HG02759 (cell line): ENCODE measurements around the gene CDCA4.

Experiments used
- ATAC-seq: cut with Tn5 transposase; IDR thresholded peaks from one replicate; pipeline ENCODE4 v1.9.1; 2021; ENCODE audit warnings: mild to moderate bottlenecking, moderate library complexity; ENCODE audit not compliant: unreplicated experiment

The CDCA4 gene

DNA sequence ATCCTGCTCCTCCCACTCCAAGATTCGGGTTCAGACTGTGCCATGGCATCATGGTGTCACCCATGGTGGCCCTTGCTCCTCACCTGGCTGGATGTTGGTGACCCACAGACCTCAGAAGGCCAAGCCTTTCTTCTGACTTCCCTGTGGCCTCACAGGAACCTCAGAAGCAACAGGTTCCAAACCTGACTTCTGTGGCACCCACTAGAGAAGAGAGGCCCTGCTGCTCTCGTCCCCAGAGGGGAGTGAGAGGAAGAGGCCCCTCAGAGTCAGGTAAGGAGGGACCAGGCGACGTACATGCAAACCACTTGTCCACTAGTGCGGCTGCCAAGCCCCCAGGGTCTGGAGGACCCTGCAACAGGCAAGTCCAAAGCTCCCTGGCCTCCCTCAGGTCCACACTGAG, 24.9 kb downstream of the CDCA4 start:
- ATAC-seq = no peak

DNA sequence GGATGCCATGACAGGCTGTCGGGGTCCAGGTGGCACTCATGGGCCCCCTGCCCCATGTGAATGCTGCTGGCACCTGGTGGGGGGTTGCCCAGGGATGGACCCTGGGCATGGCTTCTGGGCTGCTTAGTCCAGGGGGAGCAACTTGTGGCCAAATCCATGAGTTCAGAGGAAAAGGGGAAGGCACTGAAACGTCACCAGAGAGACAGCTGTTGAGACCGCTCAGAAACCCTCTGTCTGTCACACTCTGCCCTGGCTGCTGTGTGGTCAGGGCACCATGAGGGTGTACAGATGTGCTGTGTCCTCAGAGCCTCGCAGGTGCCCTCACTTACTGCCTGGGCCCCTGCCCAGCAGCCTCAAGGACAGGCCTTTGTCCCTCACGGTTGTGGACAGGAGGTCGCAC, 25.9 kb downstream of the CDCA4 start:
- ATAC-seq = no peak

DNA sequence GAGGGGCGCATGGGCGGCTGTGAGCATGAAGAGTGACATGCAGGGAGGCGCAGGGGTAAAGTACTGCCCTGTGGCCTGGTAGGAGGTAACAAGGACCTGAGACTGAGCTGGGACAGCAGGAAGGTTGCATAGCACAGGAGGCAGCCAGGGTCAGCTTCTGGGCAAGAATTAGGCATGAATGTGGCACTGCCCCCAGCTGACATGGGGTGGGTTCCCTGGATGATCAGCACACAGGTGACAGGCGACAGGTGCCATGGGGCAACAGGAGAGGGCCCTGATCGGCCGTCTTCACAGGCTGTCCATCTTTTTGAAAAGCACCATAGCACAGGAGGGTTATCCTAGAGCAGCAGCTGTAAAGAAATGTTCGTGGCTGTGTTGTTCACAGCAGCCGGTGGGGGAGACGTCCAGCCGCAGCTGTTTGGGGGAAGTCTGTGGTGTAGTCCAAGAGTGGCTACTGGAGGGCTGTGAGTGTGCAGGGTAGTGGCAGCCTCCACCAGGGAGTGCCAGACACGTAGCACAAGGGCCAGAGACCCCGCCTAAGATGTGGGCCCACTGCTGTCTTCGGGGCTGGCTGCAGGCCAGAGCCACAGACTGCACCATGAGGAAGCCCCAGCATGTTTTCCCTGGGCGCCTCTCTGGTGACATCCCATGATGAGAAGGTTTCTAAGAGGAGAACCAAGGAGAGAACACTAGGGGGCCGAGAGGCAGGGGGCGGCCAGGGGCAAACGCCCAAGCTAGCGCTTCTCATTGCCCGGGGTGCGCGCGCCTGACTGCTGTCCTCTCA, 26.9 kb downstream of the CDCA4 start:
- ATAC-seq = no peak

DNA sequence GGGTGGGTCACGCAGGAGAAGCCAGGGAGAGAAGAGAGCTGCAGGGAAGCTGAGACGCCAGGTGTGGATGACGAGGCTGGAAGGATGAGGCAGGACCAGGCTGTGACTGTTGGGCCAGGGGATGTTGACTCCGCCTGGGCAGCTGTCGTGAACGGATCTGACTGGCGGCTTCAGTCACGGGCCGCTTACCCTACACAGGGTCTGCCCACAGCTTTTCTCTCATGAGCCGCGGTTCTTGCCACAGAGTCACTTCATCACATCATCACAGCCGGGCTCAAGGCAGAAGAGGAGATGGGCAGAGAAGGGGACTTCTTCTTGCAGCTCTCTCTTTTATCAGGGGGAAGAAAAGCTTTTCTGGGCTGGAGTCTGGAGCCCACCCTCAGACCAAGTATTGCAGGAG, 27.6 kb downstream of the CDCA4 start:
- no peak for ATAC-seq

DNA sequence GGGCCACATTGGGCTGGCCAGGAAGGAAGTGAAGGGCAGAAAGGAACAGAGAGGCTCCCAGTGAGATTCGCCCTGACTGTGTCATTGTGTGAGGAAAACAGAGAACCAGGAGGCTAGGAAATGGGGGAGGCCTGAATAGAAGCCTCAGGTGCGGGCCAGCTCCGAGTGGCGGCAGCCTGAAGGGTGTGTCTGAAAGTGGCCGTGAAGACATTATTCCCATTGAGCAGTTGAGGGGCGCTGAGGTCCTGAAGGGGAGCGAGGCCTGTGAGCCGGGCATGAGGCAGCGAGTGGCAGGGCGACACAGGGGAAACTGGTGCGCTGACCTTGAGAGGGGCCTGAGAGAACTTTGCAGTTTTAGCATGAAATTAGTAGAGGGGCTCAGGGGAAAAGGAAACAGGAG, 28.4 kb downstream of the CDCA4 start:
- ATAC-seq = no peak

DNA sequence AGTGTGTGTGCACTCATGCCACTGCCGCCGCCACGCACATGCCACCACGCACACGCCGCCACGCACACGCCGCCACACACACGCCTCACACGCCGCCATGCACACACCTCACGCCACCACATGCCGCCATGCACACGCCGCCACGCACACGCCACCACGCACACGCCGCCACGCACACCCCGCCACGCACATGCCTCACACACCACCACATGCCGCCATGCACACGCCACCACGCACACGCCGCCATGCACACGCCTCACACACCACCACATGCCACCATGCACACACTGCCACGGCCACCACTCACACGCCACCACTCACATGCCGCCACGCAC, 29.0 kb downstream of the CDCA4 start:
- no peak for ATAC-seq

DNA sequence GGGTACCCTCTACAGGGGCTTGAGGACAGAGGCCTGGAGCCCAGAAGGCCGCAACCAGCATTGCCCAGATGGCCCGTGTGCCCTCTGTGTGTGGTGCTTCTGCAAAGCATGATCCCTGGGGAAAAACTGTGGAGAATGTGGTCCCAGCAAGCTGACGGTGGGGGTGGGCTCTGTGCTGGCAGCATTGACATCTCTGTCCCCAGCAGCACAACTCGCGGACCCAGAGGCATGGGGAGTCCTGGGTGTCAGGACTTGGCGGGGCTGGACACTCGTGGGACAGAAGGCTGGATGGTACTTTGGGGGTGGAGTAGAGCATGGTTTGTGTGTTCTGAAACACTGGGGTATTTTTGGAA, 31.0 kb downstream of the CDCA4 start:
- no peak for ATAC-seq

DNA sequence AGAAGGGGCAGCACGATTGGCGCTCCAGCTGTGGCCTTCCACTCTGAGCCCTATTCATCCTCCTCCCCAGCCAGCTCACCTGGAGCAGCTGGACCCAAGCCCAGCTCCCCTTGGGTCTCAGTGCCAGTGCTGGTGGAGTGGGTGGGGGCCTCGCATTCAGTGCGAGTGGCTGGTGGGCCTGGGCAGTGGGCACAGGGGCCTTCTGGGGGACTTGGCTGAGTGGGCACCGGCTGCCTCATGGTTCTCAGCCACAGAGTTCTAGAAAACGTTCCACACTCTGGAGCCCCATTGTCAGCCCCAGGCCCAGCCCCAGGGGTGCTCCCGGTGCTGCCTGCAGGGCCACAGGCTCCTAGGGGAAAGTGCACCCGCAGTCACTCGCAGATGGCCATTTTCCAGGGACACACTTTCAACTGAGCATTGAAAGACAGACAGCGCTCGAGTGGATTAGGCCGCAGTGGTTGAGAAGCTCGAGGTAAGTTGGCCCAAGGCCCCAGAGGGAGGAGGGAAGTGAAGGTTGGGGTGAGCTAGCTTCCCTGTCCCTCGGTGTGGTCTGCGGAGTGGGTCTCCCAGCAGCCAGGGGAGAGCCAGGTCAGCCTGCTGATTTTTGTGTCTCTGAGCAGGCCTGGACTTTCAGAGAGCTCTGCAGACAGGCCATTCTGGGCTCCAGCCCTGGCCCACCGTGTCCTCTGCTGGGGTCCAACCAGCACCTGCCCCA, 31.5 kb downstream of the CDCA4 start:
- no peak for ATAC-seq

DNA sequence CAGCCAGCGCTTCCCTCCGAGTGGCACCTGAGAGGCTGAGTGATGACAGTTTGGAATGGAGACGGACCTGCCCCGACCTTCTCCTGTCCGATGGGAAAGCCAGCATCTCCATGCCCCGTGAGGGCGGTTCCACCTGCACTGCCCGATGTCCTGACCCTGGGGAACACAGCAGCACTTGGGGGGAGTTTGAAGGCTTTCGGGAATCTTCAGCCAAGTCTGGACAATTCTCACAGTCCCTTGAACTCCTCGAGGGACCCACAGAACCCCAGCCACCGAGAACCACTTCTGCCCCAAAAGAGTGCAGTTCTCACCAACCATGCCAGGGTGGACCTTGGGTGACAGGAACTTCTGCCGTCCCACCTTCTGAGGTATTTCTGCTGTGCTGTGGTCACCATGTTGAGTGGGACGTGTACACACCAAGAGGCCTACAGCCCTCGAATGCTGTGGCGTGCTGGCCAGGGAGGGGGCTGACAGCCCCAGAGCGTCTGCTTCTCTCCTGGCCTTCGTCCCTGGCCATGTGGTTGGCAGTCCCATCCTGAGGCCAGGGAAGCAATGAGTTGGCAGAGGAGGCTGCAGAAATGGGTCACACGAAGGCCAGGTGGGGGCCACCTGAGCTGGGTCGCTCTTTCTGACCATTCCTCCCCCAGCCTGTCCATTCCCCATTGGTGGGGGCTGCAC, 34.3 kb downstream of the CDCA4 start:
- ATAC-seq = no peak

DNA sequence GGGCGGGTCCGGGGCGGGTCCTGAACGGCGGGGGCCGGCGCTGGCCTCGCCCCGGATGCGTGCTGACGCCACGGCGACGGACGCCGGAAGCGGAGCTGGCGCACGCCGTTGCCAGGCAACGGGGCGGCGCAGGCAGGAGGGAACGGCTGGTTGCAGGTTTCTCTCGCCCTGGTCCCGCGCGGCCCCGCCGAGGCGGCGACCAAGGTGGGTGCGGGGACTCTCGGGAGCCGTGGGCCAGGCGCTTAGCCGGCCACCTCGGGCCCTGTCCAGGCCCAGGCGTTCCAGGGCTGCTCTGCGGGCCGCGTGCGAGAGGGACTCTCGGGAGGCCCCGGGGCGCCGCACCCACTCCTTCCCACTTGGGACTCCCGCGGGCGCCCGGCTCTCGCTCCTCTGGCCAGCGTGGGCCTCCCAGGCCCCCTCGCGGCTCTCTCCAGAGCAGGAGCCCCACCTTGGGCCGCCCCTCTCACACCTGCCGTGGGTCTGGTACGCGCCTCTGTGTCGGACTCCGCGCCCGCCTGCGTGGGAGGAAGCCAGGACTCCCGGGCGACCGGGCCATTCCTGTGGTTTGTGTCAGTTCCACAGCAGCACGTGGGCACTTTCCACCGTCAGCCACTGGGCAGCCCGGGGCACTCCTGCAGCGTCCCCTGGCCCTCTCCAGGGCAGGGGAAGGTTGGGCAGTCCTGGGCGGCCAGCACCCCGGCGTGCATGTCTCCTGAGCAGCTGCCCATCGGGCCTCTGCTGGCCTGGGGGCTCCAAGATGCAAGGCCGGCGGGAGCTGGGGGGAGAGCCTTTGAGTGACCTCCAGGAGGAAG, 35.0 kb downstream of the CDCA4 start, which contains the start of gene CLBA1:
TSS of gene CLBA1 (plus strand) at position 114 of the 812 bp plus-strand sequence. CDS start at position 758, 644 bp downstream.
- peak; percentile 97 for ATAC-seq

DNA sequence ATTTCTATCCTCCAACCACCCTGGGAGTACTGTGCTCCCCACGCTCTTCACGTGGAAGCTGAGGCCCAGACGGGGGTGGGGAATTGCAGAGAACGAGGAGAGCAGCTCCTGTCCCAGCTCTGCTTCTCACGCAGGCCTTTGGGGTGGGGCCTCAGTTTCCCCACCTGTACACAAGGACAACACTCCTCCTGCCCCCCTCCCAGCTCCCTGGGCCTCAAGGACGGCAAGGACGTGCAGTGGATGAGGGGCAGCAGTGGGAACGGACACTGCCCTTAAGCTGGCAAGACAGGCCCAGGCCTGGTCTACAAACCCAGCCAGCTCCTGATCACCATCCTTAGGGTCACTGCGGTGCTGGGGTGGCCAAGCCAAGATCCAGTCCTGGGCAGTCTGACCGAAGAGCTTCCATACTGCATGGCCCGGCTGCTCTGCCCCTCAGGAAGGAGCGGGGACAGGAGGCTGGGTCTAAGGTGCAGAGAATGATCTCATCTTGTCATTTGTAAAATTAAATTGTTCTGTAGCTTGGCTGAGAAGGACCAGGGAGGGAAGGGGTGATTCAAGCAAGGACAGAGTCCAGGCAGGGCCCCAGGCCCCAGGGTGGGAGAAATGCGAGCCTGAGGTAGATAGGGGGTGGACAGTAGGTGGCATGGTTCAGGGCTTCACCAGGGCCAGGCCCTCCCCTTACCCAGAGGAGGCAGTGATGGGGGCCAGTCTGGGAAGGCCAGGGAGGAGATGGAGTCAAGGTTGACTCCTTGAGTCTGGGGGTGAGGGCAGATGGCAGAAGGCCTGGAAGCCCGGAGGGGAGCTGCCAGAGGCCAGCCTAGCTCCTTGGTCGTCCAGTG, 36.6 kb downstream of the CDCA4 start:
- ATAC-seq = no peak

DNA sequence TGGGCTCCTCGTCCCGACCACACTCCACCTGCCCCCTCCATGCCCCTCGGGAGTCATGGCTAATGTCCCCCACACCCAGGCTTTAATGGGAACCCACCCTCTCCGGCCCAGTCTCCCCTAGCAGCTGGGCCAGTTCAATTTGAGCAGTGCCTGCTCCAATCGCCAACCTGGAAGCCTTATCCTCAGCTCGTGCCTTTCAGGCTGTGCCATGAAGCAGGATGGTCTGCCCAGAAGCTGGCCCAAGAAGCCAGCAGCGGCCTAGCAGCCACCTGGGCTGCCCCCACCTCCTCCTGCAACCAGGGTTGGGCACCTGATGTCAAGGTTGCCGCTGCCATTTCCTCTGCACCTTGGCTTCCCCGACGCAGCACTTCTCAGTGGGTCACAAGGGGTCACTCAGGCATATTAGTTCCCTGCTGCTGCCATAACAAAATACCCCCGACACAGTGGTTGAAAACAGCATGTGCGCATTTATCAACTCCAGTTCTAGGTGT, 37.6 kb downstream of the CDCA4 start:
- ATAC-seq = no peak

DNA sequence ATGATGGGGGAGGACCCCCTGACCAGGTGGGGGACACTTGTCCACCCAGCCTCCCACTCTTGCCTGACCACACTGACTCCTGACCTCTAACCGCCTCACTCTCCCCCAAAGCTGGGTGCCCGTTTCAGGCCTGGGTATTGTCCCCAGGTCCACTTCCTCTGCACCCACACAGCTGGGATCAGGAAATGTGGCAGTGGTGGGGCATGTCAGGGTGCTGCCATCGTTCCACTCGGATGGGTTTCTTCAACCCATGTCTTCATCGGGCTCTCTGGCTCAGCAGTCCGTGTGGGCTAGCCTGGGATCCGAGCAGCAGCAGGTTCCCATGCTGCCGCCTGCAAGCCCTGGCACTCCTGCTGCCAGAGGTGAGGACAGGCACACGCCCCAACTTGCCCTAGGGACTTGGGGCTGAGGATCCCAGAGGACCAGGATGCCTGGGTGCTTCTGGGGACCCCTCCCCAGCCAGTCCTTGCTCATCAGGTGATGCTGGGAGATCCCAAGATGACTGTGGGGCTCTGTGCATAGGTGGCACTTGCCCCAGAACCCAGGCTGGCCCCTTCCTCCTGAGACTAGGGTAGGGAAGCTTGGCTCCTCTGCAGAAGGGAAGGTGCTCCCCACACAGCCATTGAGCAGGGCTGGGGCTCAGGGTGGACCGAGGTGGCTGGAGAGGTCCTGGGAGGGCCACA, 38.2 kb downstream of the CDCA4 start:
- ATAC-seq = no peak

DNA sequence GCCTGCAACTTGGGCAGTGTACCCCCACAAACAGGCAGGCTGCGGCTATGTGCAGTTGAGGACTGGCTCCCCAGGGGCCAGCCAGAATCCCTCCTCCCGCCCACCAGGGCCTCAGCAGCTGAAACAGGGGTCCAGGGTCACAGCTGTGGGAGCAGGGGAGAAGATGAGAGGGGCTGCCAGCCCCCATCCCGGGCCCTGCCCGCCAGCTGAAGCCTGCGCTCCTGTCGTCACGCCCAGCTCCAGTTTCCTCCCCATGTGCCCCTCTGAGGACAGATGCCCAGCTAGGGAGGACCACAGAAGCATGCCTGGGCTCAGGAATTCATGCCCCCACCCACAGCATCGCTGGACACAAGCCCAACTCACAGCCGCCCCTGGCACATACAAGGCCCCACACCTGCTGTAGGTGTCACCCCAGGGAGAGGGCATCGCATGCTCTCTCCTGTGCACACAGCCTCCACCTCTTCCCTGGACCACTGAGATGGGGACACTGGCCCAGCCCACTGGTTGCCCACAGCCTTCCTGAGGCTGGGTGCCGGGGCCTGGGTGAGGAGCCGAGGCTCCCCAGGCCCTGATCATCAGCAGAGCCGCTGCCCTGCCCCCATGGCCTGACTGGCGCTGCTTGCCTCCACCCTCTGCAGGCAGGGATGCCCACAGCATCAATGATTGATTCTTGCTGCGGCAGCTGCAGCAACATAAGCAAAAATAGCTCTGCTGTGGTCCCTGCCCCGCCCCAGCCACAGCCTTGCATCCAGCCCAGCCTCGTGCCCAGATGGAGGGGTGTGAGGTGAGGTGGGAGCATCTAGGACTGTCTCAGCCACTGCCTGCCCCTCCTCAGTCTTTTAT, 39.0 kb downstream of the CDCA4 start:
- ATAC-seq = no peak

DNA sequence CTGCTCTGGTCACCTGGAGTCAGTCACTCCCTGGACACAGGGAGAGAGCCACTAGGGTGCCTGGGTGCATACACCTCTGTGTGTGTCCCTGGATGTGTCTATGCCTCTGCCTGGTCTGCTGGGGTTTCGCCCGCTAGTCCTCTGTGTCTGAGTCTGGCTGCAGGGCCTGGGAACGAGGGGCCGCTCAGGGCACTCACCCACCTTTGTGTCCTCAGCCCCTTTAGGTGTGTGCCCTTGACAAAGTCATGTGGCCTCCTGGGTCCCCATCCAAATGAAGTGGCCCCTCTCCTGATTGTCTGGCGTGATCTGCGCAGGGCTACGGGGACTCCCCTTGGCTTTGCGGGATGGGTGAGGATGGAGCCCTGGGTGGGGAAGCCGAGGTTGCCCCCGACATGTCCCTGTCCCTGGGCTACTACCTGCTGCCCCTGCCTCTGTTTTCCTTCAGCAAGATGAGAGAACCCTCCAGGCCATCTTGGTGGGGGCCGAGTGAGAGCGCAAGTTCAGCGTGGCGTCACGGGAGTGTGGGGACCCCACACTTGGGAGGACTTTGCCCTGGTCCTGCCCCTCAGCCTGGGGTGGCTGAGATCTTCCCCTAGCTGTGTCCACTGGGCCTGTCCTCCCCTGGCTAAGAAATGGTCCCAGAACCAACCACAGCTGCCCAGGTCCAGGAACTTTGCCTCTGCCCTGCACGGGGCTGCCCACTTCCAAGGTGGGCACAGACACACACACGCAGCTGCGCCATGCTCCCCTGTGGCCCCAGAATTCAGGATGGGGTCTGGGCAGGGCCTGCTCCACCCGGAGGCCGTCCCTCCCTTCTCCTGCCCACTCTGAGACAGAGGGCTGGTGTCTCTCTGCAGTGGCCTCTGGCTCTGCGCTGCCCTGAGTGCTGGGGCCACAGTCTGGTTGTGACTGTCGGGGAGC, 40.0 kb downstream of the CDCA4 start:
- ATAC-seq = no peak

DNA sequence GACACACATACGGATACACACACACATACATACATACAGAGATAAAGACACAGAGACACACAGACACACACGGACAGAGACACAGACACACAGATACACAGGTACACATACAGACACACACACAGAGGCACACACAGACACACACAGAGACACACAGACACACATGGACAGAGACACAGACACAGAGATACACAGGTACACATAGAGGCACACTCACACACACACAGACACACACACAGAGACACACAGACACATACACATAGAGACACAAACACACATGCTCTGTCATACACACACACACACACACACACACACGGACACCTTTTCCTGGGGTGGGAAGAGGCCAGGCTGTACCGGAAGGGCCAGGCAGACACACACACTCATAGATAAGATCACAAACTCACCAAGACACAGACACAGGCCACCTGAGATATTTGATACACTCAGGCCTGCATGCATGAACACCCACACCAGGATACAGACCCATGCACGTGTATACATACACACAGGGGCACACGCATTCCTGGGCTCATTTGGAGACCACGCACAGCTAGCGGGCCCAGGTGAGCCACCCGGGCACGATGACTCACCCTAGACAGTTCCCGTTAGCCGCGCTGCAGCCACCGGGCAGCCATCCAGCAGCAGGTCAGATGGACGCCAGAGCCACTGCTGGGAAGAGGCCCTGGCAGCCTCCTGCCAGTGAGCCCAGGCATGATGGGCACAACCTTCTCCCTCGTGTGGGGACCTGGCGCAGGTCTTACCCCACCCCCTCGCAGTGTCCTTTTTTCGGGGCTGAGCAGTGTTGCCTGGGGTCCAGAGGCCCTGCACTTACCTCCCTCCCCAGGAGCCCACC, 40.9 kb downstream of the CDCA4 start:
- ATAC-seq = no peak
